Liver (tissue), 9 donors: Measurements from ENCODE around the gene TEX11. TPM values are rescaled to one million over a fixed set of nuclear protein-coding genes. Genes with fewer than 3 reads are reported as not detected.
A peak's percentile ranks its signal among the peaks of the same experiment; 100 is the strongest.

ENCODE experiments used
- DNase-seq: peaks from one replicate; pipeline ENCODE4 v3.0.0-alpha.2; 2017; ENCODE audit warnings: low spot score
- H3K27ac ChIP-seq, 2 donors: one replicate each; pipeline ENCODE4 v1.7.0; 2013; ENCODE audit warnings: inconsistent platforms in 2 of 2, low read length in 2 of 2, control low read depth in 1 of 2, low read depth in 1 of 2, mild to moderate bottlenecking in 1 of 2
- H3K27me3 ChIP-seq, 4 donors: one replicate each; pipeline versions ENCODE4 v1.6.1 to v1.7.0; 2013; ENCODE audit warnings: low read length in 3 of 4, inconsistent platforms in 1 of 4, mild to moderate bottlenecking in 1 of 4, moderate library complexity in 1 of 4; ENCODE audit not compliant: control insufficient read depth in 4 of 4, insufficient read depth in 4 of 4
- H3K36me3 ChIP-seq, 4 donors: one replicate each; pipeline versions ENCODE4 v1.6.1 to v1.7.0; 2013; ENCODE audit warnings: low read length in 3 of 4, mild to moderate bottlenecking in 3 of 4, low read depth in 1 of 4, moderate library complexity in 1 of 4; ENCODE audit not compliant: control insufficient read depth in 4 of 4, insufficient read depth in 3 of 4
- H3K4me1 ChIP-seq, 4 donors: one replicate each; pipeline versions ENCODE4 v1.6.1 to v1.7.0; 2013; ENCODE audit warnings: low read length in 3 of 4, mild to moderate bottlenecking in 3 of 4, moderate library complexity in 1 of 4; ENCODE audit not compliant: control insufficient read depth in 4 of 4, insufficient read depth in 4 of 4
- H3K4me3 ChIP-seq, 3 donors: one replicate each; pipeline versions ENCODE4 v1.6.1 to v1.7.0; 2013; ENCODE audit warnings: low read length in 3 of 3, control low read depth in 1 of 3, low read depth in 1 of 3, mild to moderate bottlenecking in 1 of 3
- H3K9ac ChIP-seq, 2 donors: one replicate each; pipeline ENCODE4 v1.7.0; 2013; ENCODE audit warnings: low read length in 2 of 2, mild to moderate bottlenecking in 2 of 2, moderate library complexity in 2 of 2, control low read depth in 1 of 2, low read depth in 1 of 2
- H3K9me3 ChIP-seq, 4 donors: one replicate each; pipeline versions ENCODE4 v1.6.1 to v1.7.0; 2013; ENCODE audit warnings: low read length in 3 of 4; ENCODE audit not compliant: control insufficient read depth in 4 of 4
- ATF3 ChIP-seq: IDR thresholded peaks from 2 replicates; pipeline ENCODE4 v1.6.1; 2016; ENCODE audit warnings: antibody characterized with exemption
- CTCF ChIP-seq: fragments of 150-350 bp; IDR thresholded peaks from 2 replicates; pipeline ENCODE4 v1.5.1; 2017; ENCODE audit warnings: improper control_type of control experiment, low read depth, low read length; ENCODE audit not compliant: missing input control
- EGR1 ChIP-seq, 2 donors: IDR thresholded peaks; 2 replicates each; pipeline ENCODE4 v1.6.1; 2016 to 2018; ENCODE audit warnings: antibody characterized with exemption in 2 of 2, low read depth in 2 of 2
- FOXA1 ChIP-seq: IDR thresholded peaks from 2 replicates; pipeline ENCODE4 v1.6.1; 2016; ENCODE audit warnings: antibody characterized with exemption
- FOXA2 ChIP-seq: IDR thresholded peaks from 2 replicates; pipeline ENCODE4 v1.6.1; 2016; ENCODE audit warnings: antibody characterized with exemption
- GABPA ChIP-seq, 2 donors: IDR thresholded peaks in 1 of 2; conservative IDR thresholded peaks in 1 of 2; 2 replicates each; pipeline ENCODE4 v1.6.1; 2016; ENCODE audit warnings: antibody characterized with exemption in 2 of 2, mild to moderate bottlenecking in 1 of 2, moderate library complexity in 1 of 2
- HNF4A ChIP-seq, 2 donors: conservative IDR thresholded peaks; 2 replicates each; pipeline ENCODE4 v1.6.1; 2016; ENCODE audit warnings: antibody characterized with exemption in 2 of 2, mild to moderate bottlenecking in 2 of 2
- HNF4G ChIP-seq: IDR thresholded peaks from 2 replicates; pipeline ENCODE4 v1.6.1; 2016; ENCODE audit warnings: antibody characterized with exemption
- JUND ChIP-seq, 2 donors: IDR thresholded peaks; 2 replicates each; pipeline ENCODE4 v1.6.1; 2016; ENCODE audit warnings: antibody characterized with exemption in 2 of 2
- NR2F2 ChIP-seq: IDR thresholded peaks from 2 replicates; pipeline ENCODE4 v1.6.1; 2016; ENCODE audit warnings: antibody characterized with exemption
- RAD21 ChIP-seq, 2 donors: IDR thresholded peaks; 2 replicates each; pipeline ENCODE4 v1.6.1; 2016; ENCODE audit warnings: antibody characterized with exemption in 2 of 2, mild to moderate bottlenecking in 2 of 2
- REST ChIP-seq: IDR thresholded peaks from 2 replicates; pipeline ENCODE4 v1.6.1; 2016; ENCODE audit warnings: antibody characterized with exemption, mild to moderate bottlenecking
- RXRA ChIP-seq, 2 donors: IDR thresholded peaks; 2 replicates each; pipeline ENCODE4 v1.6.1; 2017 to 2018; ENCODE audit warnings: antibody characterized with exemption in 2 of 2, mild to moderate bottlenecking in 1 of 2
- SP1 ChIP-seq: IDR thresholded peaks from 2 replicates; pipeline ENCODE4 v1.6.1; 2018; ENCODE audit warnings: antibody characterized with exemption, mild to moderate bottlenecking
- TAF1 ChIP-seq: conservative IDR thresholded peaks from 2 replicates; pipeline ENCODE4 v1.6.1; 2016; ENCODE audit warnings: antibody characterized with exemption, mild to moderate bottlenecking
- YY1 ChIP-seq: IDR thresholded peaks from 2 replicates; pipeline ENCODE4 v1.6.1; 2016; ENCODE audit warnings: antibody characterized with exemption, mild to moderate bottlenecking
- WGBS: extraction: QIAGEN DNeasy Blood & Tissue Kit; methylation state at CpG from one replicate; pipeline ENCODE4 v1.1.7; 2013; 5-methylcytosine and 5-hydroxymethylcytosine counted together
- polyA plus RNA-seq, 2 donors: library from polyadenylated mRNA; stranded (reverse) in 1 of 2; unstranded in 1 of 2; fragments of 200-250 nt in 1 of 2; fragments of >200 nt in 1 of 2; fragmentation: Nextera tagmentation in 1 of 2; extraction: Ambion mirVana in 1 of 2; gene quantifications; one replicate each; pipeline versions ENCODE4 v1.2.1 to v1.2.3, GENCODE V29; 2013 to 2015
- total RNA-seq, 2 donors: library from RNA; depleted of rRNA; stranded (reverse); fragments of >200 nt; gene quantifications; one replicate each; pipeline ENCODE4 v1.2.3, GENCODE V29; 2014
- TF ChIP-seq, protein P1 (sequence below): IDR thresholded peaks from 2 replicates; pipeline ENCODE4 v1.6.1; 2016; ENCODE audit warnings: antibody characterized with exemption
- TF ChIP-seq, protein P2 (sequence below): IDR thresholded peaks from 2 replicates; pipeline ENCODE4 v1.6.1; 2016; ENCODE audit warnings: antibody characterized with exemption
- donor health status: healthy.
- donor health status: healthy.
- donor health status: healthy.
- donor health status: healthy.
- donor health status: healthy.

The TEX11 gene
- total and polyA plus RNA-seq, 4 donors: 0.03 to 0.14 (median 0.08) TPM; not detected in 1

GRCh38 chrX:70613295-70613694 is 295.2 kb downstream of the TEX11 start:
- no peaks in the 10 kb centered on the region for H3K4me1 ChIP-seq
- H3K9ac ChIP-seq: no peak overlapping the region
- H3K27ac ChIP-seq: no peak overlapping the region
- H3K4me3 ChIP-seq: no peak overlapping the region
- no peak for DNase-seq
- peaks cover 0 to 7% (median 0%) of the 10 kb centered on the region in 4 donors for H3K27me3 ChIP-seq
- no peaks in the 10 kb centered on the region for H3K36me3 ChIP-seq
- no peaks in the 10 kb centered on the region for H3K9me3 ChIP-seq
- WGBS: 62% methylated on average over 5 of the region's 5 CpGs
- TF ChIP-seq, protein P1, sequence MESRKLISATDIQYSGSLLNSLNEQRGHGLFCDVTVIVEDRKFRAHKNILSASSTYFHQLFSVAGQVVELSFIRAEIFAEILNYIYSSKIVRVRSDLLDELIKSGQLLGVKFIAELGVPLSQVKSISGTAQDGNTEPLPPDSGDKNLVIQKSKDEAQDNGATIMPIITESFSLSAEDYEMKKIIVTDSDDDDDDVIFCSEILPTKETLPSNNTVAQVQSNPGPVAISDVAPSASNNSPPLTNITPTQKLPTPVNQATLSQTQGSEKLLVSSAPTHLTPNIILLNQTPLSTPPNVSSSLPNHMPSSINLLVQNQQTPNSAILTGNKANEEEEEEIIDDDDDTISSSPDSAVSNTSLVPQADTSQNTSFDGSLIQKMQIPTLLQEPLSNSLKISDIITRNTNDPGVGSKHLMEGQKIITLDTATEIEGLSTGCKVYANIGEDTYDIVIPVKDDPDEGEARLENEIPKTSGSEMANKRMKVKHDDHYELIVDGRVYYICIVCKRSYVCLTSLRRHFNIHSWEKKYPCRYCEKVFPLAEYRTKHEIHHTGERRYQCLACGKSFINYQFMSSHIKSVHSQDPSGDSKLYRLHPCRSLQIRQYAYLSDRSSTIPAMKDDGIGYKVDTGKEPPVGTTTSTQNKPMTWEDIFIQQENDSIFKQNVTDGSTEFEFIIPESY: no peak
- no peak for TF ChIP-seq FOXA2
- TF ChIP-seq JUND (IDR thresholded peaks at IDR 0.05): peak in 1 of 2 donors; percentile 21
- no peak for TF ChIP-seq EGR1 (IDR thresholded peaks at IDR 0.05; ENCODE audit: low read depth in 2 of 2)
- no peak for TF ChIP-seq YY1

- Histone ChIP-seq H3K9ac (no peak overlapping the region), H3K9me3 (no peaks in the 10 kb centered on the region), H3K27ac (no peak overlapping the region), H3K4me1 (no peaks in the 10 kb centered on the region), H3K27me3 (peaks cover 0 to 2% (median 0%) of the 10 kb centered on the region in 4 donors), H3K36me3 (no peaks in the 10 kb centered on the region), H3K4me3 (no peak overlapping the region)
- TF ChIP-seq HNF4G: no peak
- TF ChIP-seq HNF4A (conservative IDR thresholded peaks at IDR 0.05): no peak
- TF ChIP-seq TAF1: no peak
- TF ChIP-seq RAD21 (IDR thresholded peaks at IDR 0.05): no peak
- TF ChIP-seq NR2F2: no peak
- TF ChIP-seq RXRA (IDR thresholded peaks at IDR 0.05): no peak
- no peak for TF ChIP-seq EGR1 (IDR thresholded peaks at IDR 0.05; ENCODE audit: low read depth in 2 of 2)
- TF ChIP-seq REST: no peak
- TF ChIP-seq ATF3: no peak
- TF ChIP-seq FOXA1: no peak
- TF ChIP-seq JUND (IDR thresholded peaks at IDR 0.05): no peak
- no peak for TF ChIP-seq FOXA2
- TF ChIP-seq, protein P2, sequence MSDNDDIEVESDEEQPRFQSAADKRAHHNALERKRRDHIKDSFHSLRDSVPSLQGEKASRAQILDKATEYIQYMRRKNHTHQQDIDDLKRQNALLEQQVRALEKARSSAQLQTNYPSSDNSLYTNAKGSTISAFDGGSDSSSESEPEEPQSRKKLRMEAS: no peak
- no peak for TF ChIP-seq YY1
- no peak for TF ChIP-seq CTCF
- TF ChIP-seq, protein P1: no peak
- TF ChIP-seq SP1: no peak
- no peak for TF ChIP-seq GABPA (IDR thresholded peaks at IDR 0.05 in 1 of 2, conservative IDR thresholded peaks at IDR 0.05 in 1 of 2)
- no peak for DNase-seq
- 31% methylated on average over 1 of the region's 1 CpG for WGBS
These were observed 303.2 kb downstream of the TEX11 start for GRCh38 chrX:70605352-70605751.
